GM12892 (cell line): ENCODE data around the gene ZNF709.

Source experiments
- POLR2A ChIP-seq: IDR thresholded peaks from 2 replicates; pipeline ENCODE4 v1.6.1; 2011; ENCODE audit warnings: low read depth, low read length, control low read depth
- POLR2AphosphoS5 ChIP-seq: IDR thresholded peaks from 2 replicates; pipeline ENCODE4 v1.6.1; 2011; ENCODE audit warnings: low read depth, low read length, control low read depth

DNA sequence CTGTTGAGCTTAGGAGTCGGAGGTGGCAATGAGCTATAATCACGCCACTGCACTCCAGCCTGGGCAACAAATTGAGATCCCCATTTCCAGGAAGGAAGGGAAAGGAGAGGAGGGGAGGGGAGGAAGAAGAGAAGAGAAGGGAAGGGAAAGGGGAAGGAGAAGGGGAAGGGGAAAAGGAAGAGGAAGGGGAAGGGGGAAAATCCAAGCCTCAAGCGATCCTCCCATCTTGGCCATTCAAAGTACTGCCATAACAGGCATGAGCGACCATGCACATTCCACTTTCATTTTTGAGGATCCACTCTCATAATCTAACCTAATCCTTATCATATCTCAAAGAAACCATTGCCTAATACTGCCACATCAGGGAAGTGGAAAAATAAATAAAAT is 58.7 kb downstream of the ZNF709 start:
- no peak for TF ChIP-seq POLR2A
- no peak for TF ChIP-seq POLR2AphosphoS5
